HG02885 (cell line): Measurements from ENCODE around the gene ZSCAN1.
A peak's percentile ranks its signal among the peaks of the same experiment; 100 is the strongest.
"Not testable (repeated sequence)": the region's sequence is repeated elsewhere in the genome, so short reads cannot be mapped to it uniquely, and the experiment has no call there.

ENCODE experiments used
- ATAC-seq: cut with Tn5 transposase; IDR thresholded peaks from one replicate; pipeline ENCODE4 v1.9.1; 2021; ENCODE audit warnings: mild to moderate bottlenecking; ENCODE audit not compliant: unreplicated experiment, poor library complexity

Gene ZSCAN1

GRCh38 chr19:58033741-58034476 lies at the start of gene ZSCAN1:
Gene ZSCAN1, plus strand, starts transcription at chr19:58034025. Its CDS starts 3,812 bp downstream, at chr19:58037837.
- ATAC-seq: no peak

GRCh38 chr19:57992841-57993240 lies 41.0 kb upstream of the ZSCAN1 start:
- ATAC-seq: no peak

GRCh38 chr19:58000677-58001076 lies 33.1 kb upstream of the ZSCAN1 start:
- ATAC-seq: no peak

- ATAC-seq: peak; percentile 3
Observed at GRCh38 chr19:58001895-58002369, 31.9 kb upstream of the ZSCAN1 start.

- peak; percentile 98 for ATAC-seq
Observed at GRCh38 chr19:58002384-58003173, 31.2 kb upstream of the ZSCAN1 start, which contains the start of gene ZNF606. Gene ZNF606, minus strand, starts transcription at chr19:58002820. Its CDS starts 1,501 bp downstream, at chr19:58001319.

- no peak for ATAC-seq
Observed at GRCh38 chr19:58003174-58003828, 30.5 kb upstream of the ZSCAN1 start.

- no peak for ATAC-seq
Observed at GRCh38 chr19:58007285-58007684, 26.5 kb upstream of the ZSCAN1 start.

GRCh38 chr19:58008877-58009276 lies 24.9 kb upstream of the ZSCAN1 start:
- not testable (repeated sequence) for ATAC-seq

GRCh38 chr19:58009301-58009665 lies 24.5 kb upstream of the ZSCAN1 start:
- ATAC-seq: no peak

GRCh38 chr19:58009666-58010301 lies 24.0 kb upstream of the ZSCAN1 start:
- no peak for ATAC-seq

- ATAC-seq: no peak
Observed at GRCh38 chr19:58010507-58010906, 23.3 kb upstream of the ZSCAN1 start.

- ATAC-seq: no peak
Observed at GRCh38 chr19:58014141-58014540, 19.7 kb upstream of the ZSCAN1 start.

- no peak for ATAC-seq
Observed at GRCh38 chr19:58020129-58020528, 13.7 kb upstream of the ZSCAN1 start.

- no peak for ATAC-seq
Observed at GRCh38 chr19:58021541-58022282, 12.1 kb upstream of the ZSCAN1 start.

- no peak for ATAC-seq
Observed at GRCh38 chr19:58022283-58022660, 11.6 kb upstream of the ZSCAN1 start.

GRCh38 chr19:58024661-58025060 lies 9.2 kb upstream of the ZSCAN1 start:
- no peak for ATAC-seq

GRCh38 chr19:58034477-58034793 lies 610 bp downstream of the ZSCAN1 start:
- no peak for ATAC-seq

GRCh38 chr19:58035863-58036262 lies 2.0 kb downstream of the ZSCAN1 start:
- no peak for ATAC-seq

GRCh38 chr19:58037927-58038687 lies 4.3 kb downstream of the ZSCAN1 start:
- no peak for ATAC-seq
